ENCODE measurements around the gene USF2. TPM values are rescaled to one million over a fixed set of nuclear protein-coding genes. Genes with fewer than 3 reads are reported as not detected.

The USF2 gene
- total RNA-seq, 4 donors from 2014 or later, result 118 to 169 (median 143) TPM

DNA sequence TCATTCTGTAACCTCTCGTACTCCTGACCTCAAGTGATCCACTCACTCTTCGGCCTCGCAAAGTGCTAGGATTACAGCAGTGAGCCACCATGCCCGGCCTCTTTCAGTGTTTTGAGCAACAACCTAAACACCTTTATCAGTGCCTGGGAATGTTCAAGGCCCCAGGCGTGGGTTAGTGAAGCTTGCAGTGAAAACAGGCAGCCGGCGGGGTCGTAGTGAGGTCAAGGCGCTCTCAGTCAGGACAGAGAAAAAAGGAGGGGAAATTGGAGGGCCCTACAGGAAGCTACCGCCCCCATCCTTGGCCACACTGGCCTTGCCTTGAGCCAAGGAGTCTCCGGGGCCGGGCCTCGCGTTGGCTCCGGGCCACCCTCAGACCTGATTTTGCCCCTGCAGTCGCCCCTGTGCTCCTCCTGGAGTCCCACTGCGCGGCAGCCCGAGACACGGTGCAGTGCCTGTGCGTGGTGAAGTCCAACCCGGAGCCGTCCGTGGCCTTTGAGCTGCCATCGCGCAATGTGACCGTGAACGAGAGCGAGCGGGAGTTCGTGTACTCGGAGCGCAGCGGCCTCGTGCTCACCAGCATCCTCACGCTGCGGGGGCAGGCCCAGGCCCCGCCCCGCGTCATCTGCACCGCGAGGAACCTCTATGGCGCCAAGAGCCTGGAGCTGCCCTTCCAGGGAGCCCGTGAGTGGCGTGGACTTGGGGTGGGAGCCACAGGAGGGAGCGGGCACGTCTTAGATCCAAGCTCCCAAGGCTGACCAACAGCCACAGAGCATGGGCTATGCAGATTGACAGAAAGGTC is 40.9 kb downstream of the USF2 start:
- H3K27ac ChIP-seq, result no peak overlapping the region
- no peaks in the 10 kb centered on the region for H3K4me1 ChIP-seq
- intact Hi-C loops (cut with DNase I; ENCODE audit: low total_unique reads), result no loop called here
- H3K27me3 ChIP-seq, result peaks cover 0 to 3% (median 0%) of the 10 kb centered on the region in 3 donors
- ATAC-seq, result no peak
- H3K9me3 ChIP-seq, result no peaks in the 10 kb centered on the region
- DNase-seq, result no peak
- no peaks in the 10 kb centered on the region for H3K36me3 ChIP-seq
- in situ Hi-C loops (cut with MboI; ENCODE audit: low sequenced_read_pairs in 4 of 4), result no loop called here
- TF ChIP-seq, protein P1, sequence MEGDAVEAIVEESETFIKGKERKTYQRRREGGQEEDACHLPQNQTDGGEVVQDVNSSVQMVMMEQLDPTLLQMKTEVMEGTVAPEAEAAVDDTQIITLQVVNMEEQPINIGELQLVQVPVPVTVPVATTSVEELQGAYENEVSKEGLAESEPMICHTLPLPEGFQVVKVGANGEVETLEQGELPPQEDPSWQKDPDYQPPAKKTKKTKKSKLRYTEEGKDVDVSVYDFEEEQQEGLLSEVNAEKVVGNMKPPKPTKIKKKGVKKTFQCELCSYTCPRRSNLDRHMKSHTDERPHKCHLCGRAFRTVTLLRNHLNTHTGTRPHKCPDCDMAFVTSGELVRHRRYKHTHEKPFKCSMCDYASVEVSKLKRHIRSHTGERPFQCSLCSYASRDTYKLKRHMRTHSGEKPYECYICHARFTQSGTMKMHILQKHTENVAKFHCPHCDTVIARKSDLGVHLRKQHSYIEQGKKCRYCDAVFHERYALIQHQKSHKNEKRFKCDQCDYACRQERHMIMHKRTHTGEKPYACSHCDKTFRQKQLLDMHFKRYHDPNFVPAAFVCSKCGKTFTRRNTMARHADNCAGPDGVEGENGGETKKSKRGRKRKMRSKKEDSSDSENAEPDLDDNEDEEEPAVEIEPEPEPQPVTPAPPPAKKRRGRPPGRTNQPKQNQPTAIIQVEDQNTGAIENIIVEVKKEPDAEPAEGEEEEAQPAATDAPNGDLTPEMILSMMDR (IDR thresholded peaks at IDR 0.05 in 4 of 5, conservative IDR thresholded peaks at IDR 0.05 in 1 of 5), result no peak
- no peak for TF ChIP-seq POLR2A (IDR thresholded peaks at IDR 0.05)
- no peak overlapping the region for H3K4me3 ChIP-seq

DNA sequence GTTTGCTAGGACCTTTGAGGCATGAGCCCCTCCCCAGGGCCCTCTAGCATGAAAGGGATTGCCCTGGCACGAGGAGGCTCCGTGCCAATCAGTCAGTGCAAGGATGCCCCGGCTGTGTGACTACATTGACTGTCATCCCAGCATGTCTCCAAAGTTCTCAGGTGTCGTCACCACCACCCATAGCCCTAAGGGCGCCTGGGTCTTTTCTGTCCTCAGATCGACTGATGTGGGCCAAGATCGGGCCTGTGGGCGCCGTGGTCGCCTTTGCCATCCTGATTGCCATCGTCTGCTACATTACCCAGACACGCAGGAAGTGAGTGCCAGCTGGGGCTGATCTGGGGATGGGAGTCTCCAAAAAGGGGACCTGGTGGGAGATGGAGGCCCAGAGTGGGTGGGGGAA is 41.6 kb downstream of the USF2 start:
- TF ChIP-seq, protein P1 (IDR thresholded peaks at IDR 0.05 in 4 of 5, conservative IDR thresholded peaks at IDR 0.05 in 1 of 5), result no peak
- TF ChIP-seq POLR2A (IDR thresholded peaks at IDR 0.05), result no peak
- Histone ChIP-seq H3K4me1 (no peaks in the 10 kb centered on the region), H3K27ac (no peak overlapping the region), H3K36me3 (no peaks in the 10 kb centered on the region), H3K9me3 (no peaks in the 10 kb centered on the region), H3K4me3 (no peak overlapping the region), H3K27me3 (no peaks in the 10 kb centered on the region)
- in situ Hi-C loops (cut with MboI; ENCODE audit: low sequenced_read_pairs in 4 of 4), result no loop called here
- ATAC-seq (no peak), DNase-seq (no peak)
- intact Hi-C loops (cut with DNase I; ENCODE audit: low total_unique reads), result no loop called here

DNA sequence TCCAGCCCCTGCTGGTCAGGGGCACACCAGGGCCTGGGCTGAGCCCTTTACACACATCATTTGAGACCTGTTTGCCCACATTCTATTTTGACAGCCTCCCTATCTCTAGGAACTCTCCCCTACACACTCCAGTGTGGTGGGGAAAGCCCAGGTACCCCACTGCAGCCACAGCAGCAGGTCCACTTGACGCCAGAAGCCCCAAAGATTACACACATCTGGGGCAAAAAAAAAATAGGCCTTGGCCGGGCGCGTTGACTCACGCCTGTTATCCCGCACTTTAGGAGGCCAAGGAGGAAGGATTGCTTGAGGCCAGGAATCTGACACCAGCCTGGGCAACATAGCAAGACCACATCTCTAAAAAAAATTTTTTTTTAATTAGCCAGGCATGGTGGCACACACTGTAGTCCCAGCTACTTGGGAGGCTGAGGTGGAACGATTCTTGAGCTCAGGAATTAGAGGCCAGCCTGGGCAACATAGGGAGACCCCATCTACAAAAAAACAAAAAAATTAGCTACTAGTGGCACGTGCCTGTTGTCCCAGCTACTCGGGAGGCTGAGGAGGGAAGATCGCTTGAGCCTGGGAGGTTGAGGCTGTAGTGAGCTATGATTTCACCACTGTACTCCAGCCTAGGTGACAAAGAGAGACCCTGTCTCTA is 42.2 kb downstream of the USF2 start:
- ATAC-seq, result no peak

DNA sequence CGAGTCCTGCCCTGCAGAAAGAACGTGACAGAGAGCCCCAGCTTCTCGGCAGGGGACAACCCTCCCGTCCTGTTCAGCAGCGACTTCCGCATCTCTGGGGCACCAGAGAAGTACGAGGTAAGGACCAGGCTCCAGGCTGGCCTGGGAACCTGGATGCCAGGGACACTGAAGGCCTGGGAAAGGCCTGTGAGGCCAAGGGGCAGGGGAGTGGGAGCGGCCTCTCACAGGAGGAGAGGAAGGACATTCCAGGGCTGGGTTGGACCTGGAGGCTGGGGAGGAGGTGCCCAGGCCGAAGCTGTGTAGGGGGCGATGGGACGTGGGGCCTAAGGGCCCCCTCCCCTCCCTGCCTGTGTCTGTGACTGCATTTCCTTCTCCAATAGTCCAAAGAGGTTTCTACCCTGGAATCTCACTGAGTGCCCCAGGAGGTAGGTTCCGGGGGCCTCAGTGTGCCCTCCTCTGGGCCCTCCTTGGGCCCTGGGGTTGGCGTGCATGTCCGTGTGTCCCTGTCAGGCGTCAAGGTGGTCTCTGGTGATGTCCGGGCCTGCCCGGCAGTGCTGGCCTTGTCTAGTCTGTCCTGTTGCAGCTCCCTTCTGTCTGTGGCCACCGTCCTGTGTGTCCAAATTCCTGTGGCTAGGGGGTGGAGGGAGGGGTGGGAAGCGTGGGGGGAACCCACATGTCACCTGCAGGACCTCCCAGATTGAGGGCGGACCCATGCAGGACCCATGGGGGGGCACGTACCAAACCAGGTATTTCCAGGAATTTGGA is 43.3 kb downstream of the USF2 start:
- no peak for TF ChIP-seq POLR2A (IDR thresholded peaks at IDR 0.05)
- TF ChIP-seq, protein P1 (IDR thresholded peaks at IDR 0.05 in 4 of 5, conservative IDR thresholded peaks at IDR 0.05 in 1 of 5), result no peak
- intact Hi-C loops (cut with DNase I; ENCODE audit: low total_unique reads), result no loop called here

More for the DNA sequence above, 42.2 kb downstream of the USF2 start:
- no peak for TF ChIP-seq POLR2A (IDR thresholded peaks at IDR 0.05)
- TF ChIP-seq, protein P1 (IDR thresholded peaks at IDR 0.05 in 4 of 5, conservative IDR thresholded peaks at IDR 0.05 in 1 of 5), result no peak
- H3K9me3 ChIP-seq, result no peaks in the 10 kb centered on the region
- no peak overlapping the region for H3K4me3 ChIP-seq
- no peaks in the 10 kb centered on the region for H3K36me3 ChIP-seq
- H3K27me3 ChIP-seq, result no peaks in the 10 kb centered on the region
- DNase-seq, result no peak
- no peaks in the 10 kb centered on the region for H3K4me1 ChIP-seq
- intact Hi-C loops (cut with DNase I; ENCODE audit: low total_unique reads) (no loop called here), in situ Hi-C loops (cut with MboI; ENCODE audit: low sequenced_read_pairs in 4 of 4) (no loop called here)
- no peak overlapping the region for H3K27ac ChIP-seq

More for the DNA sequence above, 43.3 kb downstream of the USF2 start:
- no peaks in the 10 kb centered on the region for H3K9me3 ChIP-seq
- no peaks in the 10 kb centered on the region for H3K4me1 ChIP-seq
- DNase-seq, result no peak
- no peak overlapping the region for H3K27ac ChIP-seq
- in situ Hi-C loops (cut with MboI; ENCODE audit: low sequenced_read_pairs in 4 of 4), result no loop called here
- no peaks in the 10 kb centered on the region for H3K36me3 ChIP-seq
- no peaks in the 10 kb centered on the region for H3K27me3 ChIP-seq
- no peak for ATAC-seq
- H3K4me3 ChIP-seq, result no peak overlapping the region

Data from gastrocnemius medialis (tissue), 4 donors.